Epithelial cell of proximal tubule (primary cell): ENCODE data around the gene ATP1A3. TPM values are rescaled to one million over a fixed set of nuclear protein-coding genes. Genes with fewer than 3 reads are reported as not detected.

Source experiments
- DNase-seq: peaks from one replicate; pipeline ENCODE4 v3.0.0-alpha.2; 2011; ENCODE audit warnings: low read depth
- H3K4me3 ChIP-seq: 2 replicates; pipeline ENCODE4 v1.5.1; 2011; ENCODE audit warnings: low read depth, mild to moderate bottlenecking, low read length
- total RNA-seq: library from RNA; depleted of rRNA; stranded (reverse); fragments of >200 nt; gene quantifications from 2 replicates; pipeline ENCODE4 v1.2.3, GENCODE V29; 2015
- TF ChIP-seq, protein P1 (sequence below): conservative IDR thresholded peaks from 2 replicates; pipeline ENCODE4 v1.5.1; 2012; ENCODE audit warnings: low read depth, mild to moderate bottlenecking, low read length

ATP1A3 gene
- total RNA-seq, 1 donor from 2014 or later, result not detected

DNA sequence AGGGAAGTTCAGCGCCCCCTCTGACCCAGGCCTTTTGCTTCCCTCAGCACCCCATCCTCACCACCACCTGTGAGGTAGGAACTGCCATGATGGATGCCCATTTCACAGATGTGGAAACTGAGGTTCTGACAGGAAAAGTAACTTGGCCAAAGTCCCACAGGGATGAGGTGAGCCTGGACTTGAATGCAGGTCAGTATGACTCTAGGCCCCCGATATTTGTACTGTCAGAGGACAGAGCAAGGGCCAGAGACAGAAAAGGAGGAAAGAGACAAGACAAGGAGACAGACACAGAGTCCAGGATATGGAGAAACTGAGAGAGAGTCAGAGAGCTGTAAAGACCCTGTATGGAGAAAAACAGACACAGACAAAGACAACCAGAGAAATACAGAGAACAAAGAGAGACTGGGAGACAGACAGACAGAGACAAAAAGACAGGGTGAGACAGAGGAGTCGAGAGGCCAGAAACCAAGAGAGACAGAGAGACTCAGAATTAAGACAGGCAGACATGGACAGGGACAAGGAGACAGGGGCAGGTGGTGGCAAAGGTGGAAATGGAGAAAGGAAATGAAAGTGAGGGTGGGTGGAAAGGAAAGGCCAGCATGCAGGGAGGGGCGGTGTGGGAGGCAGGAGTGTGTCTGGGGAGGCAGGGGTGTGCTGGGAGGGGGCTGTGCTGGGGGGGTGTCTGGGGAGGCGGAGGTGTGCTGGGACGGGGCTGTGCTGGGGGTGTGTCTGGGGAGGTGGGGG is 70.8 kb downstream of the ATP1A3 start:
- TF ChIP-seq, protein P1, sequence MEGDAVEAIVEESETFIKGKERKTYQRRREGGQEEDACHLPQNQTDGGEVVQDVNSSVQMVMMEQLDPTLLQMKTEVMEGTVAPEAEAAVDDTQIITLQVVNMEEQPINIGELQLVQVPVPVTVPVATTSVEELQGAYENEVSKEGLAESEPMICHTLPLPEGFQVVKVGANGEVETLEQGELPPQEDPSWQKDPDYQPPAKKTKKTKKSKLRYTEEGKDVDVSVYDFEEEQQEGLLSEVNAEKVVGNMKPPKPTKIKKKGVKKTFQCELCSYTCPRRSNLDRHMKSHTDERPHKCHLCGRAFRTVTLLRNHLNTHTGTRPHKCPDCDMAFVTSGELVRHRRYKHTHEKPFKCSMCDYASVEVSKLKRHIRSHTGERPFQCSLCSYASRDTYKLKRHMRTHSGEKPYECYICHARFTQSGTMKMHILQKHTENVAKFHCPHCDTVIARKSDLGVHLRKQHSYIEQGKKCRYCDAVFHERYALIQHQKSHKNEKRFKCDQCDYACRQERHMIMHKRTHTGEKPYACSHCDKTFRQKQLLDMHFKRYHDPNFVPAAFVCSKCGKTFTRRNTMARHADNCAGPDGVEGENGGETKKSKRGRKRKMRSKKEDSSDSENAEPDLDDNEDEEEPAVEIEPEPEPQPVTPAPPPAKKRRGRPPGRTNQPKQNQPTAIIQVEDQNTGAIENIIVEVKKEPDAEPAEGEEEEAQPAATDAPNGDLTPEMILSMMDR, result no peak
- H3K4me3 ChIP-seq, result no peak overlapping the region
- no peak for DNase-seq

DNA sequence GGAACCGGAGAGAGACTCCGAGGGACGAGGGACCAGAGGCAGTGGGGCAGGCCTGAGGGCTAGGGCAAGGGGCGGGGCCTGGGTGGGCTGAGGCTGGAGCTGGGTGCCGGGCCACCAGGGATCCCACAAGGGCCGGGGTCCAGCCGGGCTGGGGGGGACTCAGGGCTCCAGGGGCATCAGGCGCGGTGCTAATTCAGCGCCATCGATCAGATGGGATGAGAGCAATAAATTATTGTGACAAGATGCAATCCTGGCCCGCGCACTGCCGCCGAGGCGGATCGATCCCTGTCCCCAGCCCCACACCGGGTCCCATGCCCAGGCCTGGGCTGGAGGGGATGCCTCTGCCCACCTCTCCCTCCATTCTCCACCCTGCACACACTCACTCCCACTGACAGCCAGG is 71.4 kb downstream of the ATP1A3 start:
- TF ChIP-seq, protein P1, result no peak
- H3K4me3 ChIP-seq, result no peak overlapping the region
- no peak for DNase-seq

DNA sequence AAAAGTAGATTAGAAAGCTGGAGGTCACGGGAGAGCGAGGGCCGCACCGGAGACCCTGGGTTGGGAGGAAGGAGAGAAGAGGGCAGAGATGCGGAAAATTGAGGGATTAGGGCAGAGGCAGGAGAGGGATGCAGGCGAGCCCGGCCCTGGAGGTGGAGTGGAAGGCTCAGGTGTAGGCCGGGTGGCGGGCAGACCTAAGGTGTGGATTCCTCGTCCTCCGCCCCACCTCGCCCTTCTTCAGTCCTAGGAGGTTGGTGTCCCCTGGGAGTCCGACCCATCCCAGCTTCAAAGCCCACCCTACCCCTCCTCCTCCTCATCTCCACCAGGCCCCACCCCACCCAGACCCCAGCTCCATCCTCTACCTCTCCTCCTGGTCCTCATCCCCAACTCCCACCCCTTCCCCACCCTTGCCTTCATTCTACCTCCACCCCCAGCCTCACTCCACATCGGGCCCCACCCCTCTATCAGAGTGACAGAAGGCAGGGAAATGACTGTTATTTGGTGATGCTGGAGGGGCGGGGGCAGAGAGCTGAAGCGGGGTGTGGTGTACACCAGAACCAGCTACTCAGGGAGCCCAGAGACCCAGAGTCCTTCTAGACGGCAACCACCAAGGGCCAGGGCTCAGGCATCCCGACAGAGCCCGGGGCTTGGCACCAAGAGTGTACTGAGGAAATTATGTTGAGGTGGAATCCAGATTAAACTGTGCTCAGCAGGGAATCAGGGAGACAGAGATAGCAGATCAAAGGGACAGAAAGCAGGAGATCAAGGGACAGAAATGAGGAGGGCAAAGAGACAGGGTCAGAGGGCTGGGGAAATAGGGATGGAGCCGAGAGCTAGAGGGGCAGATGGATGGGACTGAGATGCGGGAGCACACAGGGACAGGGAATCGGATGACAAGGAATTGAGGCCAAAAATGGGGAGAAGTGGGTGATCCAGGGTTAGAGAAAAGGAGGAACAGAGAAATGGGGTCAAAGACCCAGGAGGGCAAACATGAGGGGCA is 72.2 kb downstream of the ATP1A3 start:
- H3K4me3 ChIP-seq, result no peak overlapping the region
- TF ChIP-seq, protein P1, result no peak
- no peak for DNase-seq

DNA sequence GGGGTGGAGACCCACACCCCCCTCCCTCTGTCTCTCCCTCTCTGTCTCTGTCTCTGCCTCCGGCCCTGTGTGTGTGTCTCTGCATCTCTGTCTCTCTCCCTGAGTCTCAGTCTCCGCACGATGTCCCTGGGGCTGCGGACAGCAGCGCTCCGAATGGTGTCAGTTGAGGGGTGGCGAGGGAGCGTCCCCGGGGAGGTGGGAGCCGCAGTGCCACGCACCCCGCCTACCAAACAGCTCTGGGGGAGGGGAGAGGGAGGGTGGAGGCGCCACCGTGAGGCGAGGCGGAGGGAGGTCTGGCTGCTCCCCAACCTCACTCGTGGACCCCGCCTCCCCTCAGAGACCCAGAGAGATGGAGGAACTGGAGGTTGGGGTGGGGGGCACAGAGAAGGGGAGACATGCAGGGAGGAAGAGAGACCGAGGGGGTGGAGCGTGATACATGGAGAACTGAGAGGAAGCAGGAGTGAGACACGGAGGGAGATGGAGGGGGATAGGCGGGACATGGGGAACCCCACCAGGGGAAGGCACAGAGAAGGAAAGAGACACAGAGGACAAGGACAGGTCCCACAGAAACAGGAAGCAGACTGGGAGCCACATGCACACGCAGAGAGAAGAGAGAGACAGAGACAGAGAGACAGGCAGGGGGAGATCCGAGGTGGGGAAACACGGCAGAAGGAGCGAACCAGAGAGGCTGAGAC is 73.0 kb downstream of the ATP1A3 start:
- no peak for DNase-seq
- H3K4me3 ChIP-seq, result no peak overlapping the region
- TF ChIP-seq, protein P1, result no peak

DNA sequence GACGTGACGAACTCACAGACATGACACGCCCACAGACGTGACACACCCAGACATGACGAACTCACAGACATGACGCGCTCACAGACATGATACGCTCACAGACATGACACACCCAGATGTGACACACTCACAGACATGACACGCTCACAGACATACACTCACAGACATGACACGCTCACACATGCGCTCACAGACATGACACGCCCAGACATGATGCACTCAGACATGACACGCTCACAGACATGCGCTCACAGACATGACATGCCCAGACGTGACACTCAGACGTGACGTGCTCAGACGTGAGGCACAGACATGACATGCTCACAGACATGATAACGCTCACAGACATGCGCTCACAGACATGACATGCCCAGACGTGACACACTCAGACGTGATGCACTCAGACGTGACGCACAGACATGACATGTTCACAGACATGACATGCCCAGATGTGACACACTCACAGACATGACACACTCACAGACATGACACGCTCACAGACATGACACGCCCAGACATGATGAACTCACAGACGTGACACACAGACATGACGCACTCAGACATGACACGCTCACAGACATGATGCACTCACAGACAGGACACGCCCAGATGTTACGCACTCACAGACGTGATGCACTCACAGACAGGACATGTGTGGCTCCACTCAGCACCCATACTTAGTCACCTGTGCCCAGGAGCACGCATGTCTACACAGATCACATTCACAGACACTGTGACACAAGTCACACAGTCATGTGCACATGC is 73.9 kb downstream of the ATP1A3 start:
- DNase-seq, result no peak
- H3K4me3 ChIP-seq, result no peak overlapping the region
- TF ChIP-seq, protein P1, result no peak

DNA sequence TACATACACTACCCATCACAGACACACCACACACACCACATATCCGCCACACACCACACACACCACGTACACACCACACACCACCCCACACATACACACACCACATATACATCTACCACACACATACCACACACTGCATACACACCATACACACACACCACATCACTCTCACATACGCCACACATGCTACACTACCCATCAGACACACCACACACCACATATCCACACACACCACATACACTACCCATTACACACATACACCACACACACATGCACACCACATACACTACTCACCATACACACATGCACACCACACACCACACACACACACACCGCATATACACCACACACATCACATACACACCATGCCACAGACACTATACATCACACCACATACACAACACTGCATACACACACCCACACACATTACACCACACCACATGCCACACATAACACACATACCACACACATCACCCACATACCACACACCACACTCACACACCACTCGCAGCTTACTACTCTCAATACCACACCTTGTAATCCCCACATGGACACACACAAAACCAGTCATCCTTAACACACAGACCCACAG is 75.3 kb downstream of the ATP1A3 start:
- TF ChIP-seq, protein P1, result no peak
- no peak overlapping the region for H3K4me3 ChIP-seq
- DNase-seq, result no peak
